ENCODE measurements around the gene LINC00237.

LINC00237 gene

DNA sequence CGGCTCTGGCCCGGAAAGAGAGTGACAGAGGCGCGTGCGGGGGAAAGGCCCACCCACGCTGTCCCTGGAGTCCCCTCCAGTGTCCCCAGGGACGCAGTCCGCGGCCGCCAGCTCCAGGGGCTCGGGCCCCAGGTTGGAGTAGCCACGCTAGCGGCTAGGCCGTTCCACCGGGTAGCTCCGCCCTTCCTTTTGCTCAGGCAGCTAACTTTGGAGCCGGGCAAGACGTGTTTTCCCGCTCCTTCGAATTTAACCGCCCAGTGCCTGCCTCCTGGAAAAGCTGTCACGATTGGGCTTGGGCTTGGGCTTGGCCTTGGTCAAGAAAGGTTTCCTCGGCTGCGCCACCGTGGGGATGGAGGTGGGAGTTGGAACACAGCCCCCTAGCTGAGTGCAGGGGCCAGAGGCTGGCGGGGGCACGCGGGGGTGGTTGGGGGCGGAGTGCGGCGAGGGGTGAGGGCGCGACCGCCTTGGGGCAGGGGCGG, 4.7 kb downstream of the LINC00237 start:
- peaks cover 4% of the 10 kb centered on the region for H3K9me3 ChIP-seq (ENCODE audit: insufficient read depth, low read depth, low read length)
- no peaks in the 10 kb centered on the region for H3K79me2 ChIP-seq (ENCODE audit: control insufficient read depth, insufficient read depth, low read length, poor library complexity)
- peaks cover 17 to 23% of the 10 kb centered on the region in 2 experiments for H3K4me1 ChIP-seq (ENCODE audit: control insufficient read depth in 1 of 2, insufficient read depth in 2 of 2, low read length in 2 of 2)
- H3K14ac ChIP-seq (ENCODE audit: low read length): no peak overlapping the region
- no peak overlapping the region for H2BK12ac ChIP-seq (ENCODE audit: low read length)
- H2BK5ac ChIP-seq (ENCODE audit: low read depth, low read length, poor library complexity): no peak overlapping the region
- no peak overlapping the region for H2BK120ac ChIP-seq (ENCODE audit: insufficient read depth, low read length, poor library complexity)
- DNase-seq: peak in 1 of 2 donors; percentile 24
- no peaks in the 10 kb centered on the region for H3K36me3 ChIP-seq (ENCODE audit: control insufficient read depth in 1 of 2, insufficient read depth in 2 of 2, low read length in 2 of 2)
- no peak overlapping the region for H4K12ac ChIP-seq (ENCODE audit: low read depth, low read length)
- no peak overlapping the region for H3K27ac ChIP-seq (ENCODE audit: low read depth, low read length)
- no CpG with 5 or more reads among the region's 35 CpGs for WGBS (ENCODE audit: extremely low coverage, insufficient coverage, insufficient read length)
- H3K23ac ChIP-seq (ENCODE audit: low read length): no peak overlapping the region
- H4K8ac ChIP-seq (ENCODE audit: low read depth, low read length): no peak overlapping the region
- no peak overlapping the region for H4K91ac ChIP-seq (ENCODE audit: low read depth, low read length)
- peak overlapping the region; percentile 8 for H3K4me3 ChIP-seq (ENCODE audit: low read depth, low read length)
- H2AK5ac ChIP-seq (ENCODE audit: low read length): no peak overlapping the region
- H3K4ac ChIP-seq (ENCODE audit: low read depth, low read length): no peak overlapping the region
- H3K4me2 ChIP-seq (ENCODE audit: low read length): peak overlapping the region; percentile 75
- peak overlapping the region; percentile 5 for H2AFZ ChIP-seq (ENCODE audit: insufficient read depth, low read length, poor library complexity)
- no peaks in the 10 kb centered on the region for H3K79me1 ChIP-seq (ENCODE audit: low read length)
- peaks cover 73% of the 10 kb centered on the region for H3K27me3 ChIP-seq (ENCODE audit: insufficient read depth, low read length)
- no peak overlapping the region for H3K9ac ChIP-seq (ENCODE audit: low read length)
- no peak overlapping the region for H3K18ac ChIP-seq (ENCODE audit: low read length)

DNA sequence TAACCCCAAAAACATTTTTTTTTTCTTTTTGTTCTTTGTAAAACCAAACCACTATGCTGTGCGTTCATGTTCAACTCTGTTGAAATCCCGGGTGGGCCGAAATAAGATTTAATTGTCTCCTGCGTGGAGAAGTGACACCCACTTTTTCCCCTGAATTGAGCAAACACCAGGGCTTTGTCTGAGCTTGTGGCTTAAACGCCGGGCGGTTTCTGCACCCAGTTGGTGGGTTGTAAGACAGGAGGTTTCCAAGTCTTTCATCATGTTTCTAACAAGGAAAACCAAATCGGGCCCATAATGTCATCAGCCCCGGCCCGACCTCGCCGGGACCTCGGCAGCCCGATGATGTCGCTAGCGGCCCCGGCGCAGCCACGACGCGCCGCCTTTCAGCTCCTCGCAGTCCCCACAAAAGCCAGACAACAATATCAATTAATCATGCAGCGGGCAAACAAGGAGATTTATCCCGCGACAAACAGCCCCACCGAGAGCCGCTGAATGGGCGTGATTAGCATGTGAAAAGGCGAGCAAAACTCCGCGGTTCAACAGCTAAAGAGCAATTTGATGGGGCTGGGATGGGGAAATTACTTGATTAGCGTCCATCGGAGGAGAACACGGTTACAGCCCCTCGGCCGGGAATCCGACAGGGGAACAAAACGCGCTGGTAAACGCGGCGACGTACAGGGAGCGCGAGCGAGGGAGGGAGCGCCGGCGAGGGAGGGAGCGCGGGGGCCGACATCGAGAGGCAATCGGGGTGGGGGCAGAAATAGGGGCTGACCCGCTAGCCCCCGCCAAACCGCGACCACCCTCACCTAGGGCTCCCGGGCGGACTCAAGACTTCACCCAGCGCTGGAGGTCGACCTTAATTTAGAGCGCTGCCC, 5.3 kb downstream of the LINC00237 start:
- H3K36me3 ChIP-seq (ENCODE audit: control insufficient read depth in 1 of 2, insufficient read depth in 2 of 2, low read length in 2 of 2): no peaks in the 10 kb centered on the region

GRCh38 chr20:21099751-21100577, 6.2 kb downstream of the LINC00237 start:
- H3K14ac ChIP-seq (ENCODE audit: low read length): no peak overlapping the region
- no peak overlapping the region for H3K9ac ChIP-seq (ENCODE audit: low read length)
- no peaks in the 10 kb centered on the region for H3K36me3 ChIP-seq (ENCODE audit: control insufficient read depth in 1 of 2, insufficient read depth in 2 of 2, low read length in 2 of 2)
- no peak overlapping the region for H4K8ac ChIP-seq (ENCODE audit: low read depth, low read length)
- H2AFZ ChIP-seq (ENCODE audit: insufficient read depth, low read length, poor library complexity): no peak overlapping the region
- no peak overlapping the region for H4K12ac ChIP-seq (ENCODE audit: low read depth, low read length)
- no peaks in the 10 kb centered on the region for H3K79me2 ChIP-seq (ENCODE audit: control insufficient read depth, insufficient read depth, low read length, poor library complexity)
- no peak overlapping the region for H2BK5ac ChIP-seq (ENCODE audit: low read depth, low read length, poor library complexity)
- peaks cover 17 to 19% of the 10 kb centered on the region in 2 experiments for H3K4me1 ChIP-seq (ENCODE audit: control insufficient read depth in 1 of 2, insufficient read depth in 2 of 2, low read length in 2 of 2)
- no peak overlapping the region for H4K91ac ChIP-seq (ENCODE audit: low read depth, low read length)
- H3K18ac ChIP-seq (ENCODE audit: low read length): no peak overlapping the region
- H2AK5ac ChIP-seq (ENCODE audit: low read length): no peak overlapping the region
- H2BK12ac ChIP-seq (ENCODE audit: low read length): no peak overlapping the region
- H3K4me3 ChIP-seq (ENCODE audit: low read depth, low read length): no peak overlapping the region
- H3K23ac ChIP-seq (ENCODE audit: low read length): no peak overlapping the region
- no peak overlapping the region for H3K27ac ChIP-seq (ENCODE audit: low read depth, low read length)
- H3K27me3 ChIP-seq (ENCODE audit: insufficient read depth, low read length): peaks cover 59% of the 10 kb centered on the region
- peak overlapping the region; percentile 75 for H3K4me2 ChIP-seq (ENCODE audit: low read length)
- no peak overlapping the region for H3K4ac ChIP-seq (ENCODE audit: low read depth, low read length)
- no CpG with 5 or more reads among the region's 46 CpGs for WGBS (ENCODE audit: extremely low coverage, insufficient coverage, insufficient read length)
- no peaks in the 10 kb centered on the region for H3K9me3 ChIP-seq (ENCODE audit: insufficient read depth, low read depth, low read length)
- no peaks in the 10 kb centered on the region for H3K79me1 ChIP-seq (ENCODE audit: low read length)
- DNase-seq: peak; percentile 20 to 52
- H2BK120ac ChIP-seq (ENCODE audit: insufficient read depth, low read length, poor library complexity): no peak overlapping the region

More for the DNA sequence above, 5.3 kb downstream of the LINC00237 start:
- DNase-seq: peak in 1 of 2 donors; percentile 12
- Histone ChIP-seq H2AK5ac (ENCODE audit: low read length) (no peak overlapping the region), H3K4me3 (ENCODE audit: low read depth, low read length) (peak overlapping the region; percentile 30), H3K9ac (ENCODE audit: low read length) (no peak overlapping the region), H2BK120ac (ENCODE audit: insufficient read depth, low read length, poor library complexity) (no peak overlapping the region), H4K12ac (ENCODE audit: low read depth, low read length) (no peak overlapping the region), H2BK12ac (ENCODE audit: low read length) (no peak overlapping the region), H3K9me3 (ENCODE audit: insufficient read depth, low read depth, low read length) (no peaks in the 10 kb centered on the region), H3K27me3 (ENCODE audit: insufficient read depth, low read length) (peaks cover 67% of the 10 kb centered on the region), H2AFZ (ENCODE audit: insufficient read depth, low read length, poor library complexity) (peak overlapping the region; percentile 5), H4K8ac (ENCODE audit: low read depth, low read length) (no peak overlapping the region), H2BK5ac (ENCODE audit: low read depth, low read length, poor library complexity) (no peak overlapping the region), H3K4me2 (ENCODE audit: low read length) (peak overlapping the region; percentile 75), H3K23ac (ENCODE audit: low read length) (no peak overlapping the region), H3K27ac (ENCODE audit: low read depth, low read length) (no peak overlapping the region), H3K79me2 (ENCODE audit: control insufficient read depth, insufficient read depth, low read length, poor library complexity) (no peaks in the 10 kb centered on the region), H3K4ac (ENCODE audit: low read depth, low read length) (no peak overlapping the region), H3K14ac (ENCODE audit: low read length) (no peak overlapping the region), H4K91ac (ENCODE audit: low read depth, low read length) (no peak overlapping the region), H3K4me1 (ENCODE audit: control insufficient read depth in 1 of 2, insufficient read depth in 2 of 2, low read length in 2 of 2) (peaks cover 17 to 19% of the 10 kb centered on the region in 2 experiments), H3K18ac (ENCODE audit: low read length) (no peak overlapping the region), H3K79me1 (ENCODE audit: low read length) (no peaks in the 10 kb centered on the region)
- WGBS (ENCODE audit: extremely low coverage, insufficient coverage, insufficient read length): no CpG with 5 or more reads among the region's 64 CpGs

DNA sequence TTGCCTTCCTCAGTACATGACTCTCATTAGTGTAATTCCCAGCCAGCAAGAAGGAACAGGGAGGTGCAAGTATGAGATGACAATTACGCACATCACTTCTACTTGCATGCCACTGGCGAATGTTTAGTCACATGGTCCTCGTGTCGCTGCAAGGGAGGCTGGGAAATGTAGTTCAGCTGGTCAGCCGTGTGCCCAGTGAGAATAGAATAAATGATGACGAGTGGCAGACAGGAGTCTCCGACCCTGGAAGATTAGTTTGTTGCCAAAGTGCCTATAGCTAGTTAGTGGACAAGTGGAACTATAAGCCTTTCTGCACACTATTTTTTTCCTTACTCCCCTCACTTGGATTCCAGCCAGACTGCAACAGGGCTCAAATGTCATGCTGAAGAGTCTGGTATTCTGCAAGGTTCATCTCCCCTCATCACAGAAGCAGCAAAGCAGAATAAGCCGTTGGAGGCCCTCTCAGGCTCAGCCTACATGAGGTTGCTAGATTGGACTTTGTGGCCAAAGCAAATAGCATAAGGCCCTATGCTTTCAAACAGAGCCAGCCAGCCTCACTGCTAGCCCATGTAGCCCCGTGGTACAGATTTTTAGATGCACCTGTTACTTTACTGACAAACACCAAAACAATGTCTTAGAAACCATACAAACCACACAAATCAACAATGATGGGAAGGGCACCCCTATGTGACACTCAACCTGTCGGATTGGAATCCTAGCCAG, 9.7 kb downstream of the LINC00237 start:
- Histone ChIP-seq H3K9me3 (ENCODE audit: insufficient read depth, low read depth, low read length) (no peaks in the 10 kb centered on the region), H4K12ac (ENCODE audit: low read depth, low read length) (no peak overlapping the region), H4K8ac (ENCODE audit: low read depth, low read length) (no peak overlapping the region), H3K36me3 (ENCODE audit: control insufficient read depth in 1 of 2, insufficient read depth in 2 of 2, low read length in 2 of 2) (no peaks in the 10 kb centered on the region), H3K79me1 (ENCODE audit: low read length) (no peaks in the 10 kb centered on the region), H2AFZ (ENCODE audit: insufficient read depth, low read length, poor library complexity) (no peak overlapping the region), H3K79me2 (ENCODE audit: control insufficient read depth, insufficient read depth, low read length, poor library complexity) (no peaks in the 10 kb centered on the region), H2BK12ac (ENCODE audit: low read length) (no peak overlapping the region), H2BK120ac (ENCODE audit: insufficient read depth, low read length, poor library complexity) (no peak overlapping the region), H3K4me2 (ENCODE audit: low read length) (no peak overlapping the region), H3K4me3 (ENCODE audit: low read depth, low read length) (no peak overlapping the region), H3K27ac (ENCODE audit: low read depth, low read length) (no peak overlapping the region), H3K14ac (ENCODE audit: low read length) (no peak overlapping the region), H3K4ac (ENCODE audit: low read depth, low read length) (no peak overlapping the region), H3K4me1 (ENCODE audit: control insufficient read depth in 1 of 2, insufficient read depth in 2 of 2, low read length in 2 of 2) (peaks cover 6 to 10% of the 10 kb centered on the region in 2 experiments), H4K91ac (ENCODE audit: low read depth, low read length) (no peak overlapping the region), H3K23ac (ENCODE audit: low read length) (no peak overlapping the region), H3K9ac (ENCODE audit: low read length) (no peak overlapping the region), H3K18ac (ENCODE audit: low read length) (no peak overlapping the region), H2AK5ac (ENCODE audit: low read length) (no peak overlapping the region), H2BK5ac (ENCODE audit: low read depth, low read length, poor library complexity) (no peak overlapping the region), H3K27me3 (ENCODE audit: insufficient read depth, low read length) (peaks cover 26% of the 10 kb centered on the region)
- WGBS (ENCODE audit: extremely low coverage, insufficient coverage, insufficient read length): no CpG with 5 or more reads among the region's 10 CpGs
- peak; percentile 37 to 52 for DNase-seq

All from trophoblast cell (in vitro differentiated cells and primary cell).